HG02763 (cell line): ENCODE results near the gene BRSK1.

Source experiments
- ATAC-seq: cut with Tn5 transposase; IDR thresholded peaks from one replicate; pipeline ENCODE4 v1.9.1; 2021; ENCODE audit warnings: mild to moderate bottlenecking, moderate library complexity; ENCODE audit not compliant: unreplicated experiment

Gene BRSK1

DNA sequence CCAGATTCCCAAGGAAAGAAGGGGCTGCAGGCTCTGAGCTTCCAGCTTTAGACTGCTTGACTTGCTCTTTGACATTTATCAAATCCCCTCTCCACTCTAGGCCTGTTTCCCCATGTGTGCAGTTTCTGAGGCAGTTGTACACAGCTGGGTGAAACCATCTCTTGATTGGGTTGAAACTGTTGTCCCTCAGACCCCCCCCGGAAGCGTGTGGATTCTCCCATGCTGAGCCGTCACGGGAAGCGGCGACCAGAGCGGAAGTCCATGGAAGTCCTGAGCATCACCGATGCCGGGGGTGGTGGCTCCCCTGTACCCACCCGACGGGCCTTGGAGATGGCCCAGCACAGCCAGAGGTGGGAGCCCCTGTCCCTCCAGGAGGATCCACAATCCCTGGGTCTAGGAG, 19.7 kb downstream of the BRSK1 start:
- no peak for ATAC-seq

DNA sequence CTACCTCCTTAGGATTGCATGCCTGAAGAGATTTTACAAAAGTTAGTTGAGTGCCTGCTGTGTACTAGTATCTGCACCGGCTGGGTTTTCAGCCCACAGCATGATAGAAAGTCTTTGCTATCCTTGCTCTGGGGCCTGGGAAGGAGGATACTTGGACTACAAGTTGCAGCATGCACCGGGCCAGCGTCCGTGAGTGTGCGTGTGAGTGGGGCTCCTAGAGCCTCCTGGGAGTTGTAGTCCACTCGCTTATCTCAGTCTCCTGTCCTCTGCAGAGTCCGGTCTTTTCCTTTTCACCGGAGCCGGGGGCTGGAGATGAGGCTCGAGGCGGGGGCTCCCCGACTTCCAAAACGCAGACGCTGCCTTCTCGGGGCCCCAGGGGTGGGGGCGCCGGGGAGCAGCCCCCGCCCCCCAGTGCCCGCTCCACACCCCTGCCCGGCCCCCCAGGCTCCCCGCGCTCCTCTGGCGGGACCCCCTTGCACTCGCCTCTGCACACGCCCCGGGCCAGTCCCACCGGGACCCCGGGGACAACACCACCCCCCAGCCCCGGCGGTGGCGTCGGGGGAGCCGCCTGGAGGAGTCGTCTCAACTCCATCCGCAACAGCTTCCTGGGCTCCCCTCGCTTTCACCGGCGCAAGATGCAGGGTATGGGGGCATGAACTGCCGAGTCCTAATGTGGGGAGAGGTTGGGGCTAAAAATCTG, 20.6 kb downstream of the BRSK1 start:
- ATAC-seq: no peak

DNA sequence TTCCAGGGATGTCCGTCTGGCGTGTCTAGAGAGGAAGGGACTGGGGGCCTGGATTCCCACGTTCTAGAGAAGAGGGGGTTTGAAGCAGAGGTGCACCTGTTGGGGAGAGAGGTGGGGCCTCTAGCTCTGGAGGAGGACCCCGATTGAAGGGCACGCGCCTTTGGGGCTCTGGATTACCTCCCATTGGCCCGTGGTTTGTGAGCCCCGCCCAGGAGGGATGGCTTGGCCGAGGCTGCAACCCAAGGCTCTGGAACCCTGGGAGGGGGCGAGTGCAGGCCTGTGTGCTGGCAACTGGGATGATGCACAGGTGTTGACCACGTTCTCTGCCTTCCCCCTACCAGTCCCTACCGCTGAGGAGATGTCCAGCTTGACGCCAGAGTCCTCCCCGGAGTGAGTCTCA, 21.2 kb downstream of the BRSK1 start:
- no peak for ATAC-seq

DNA sequence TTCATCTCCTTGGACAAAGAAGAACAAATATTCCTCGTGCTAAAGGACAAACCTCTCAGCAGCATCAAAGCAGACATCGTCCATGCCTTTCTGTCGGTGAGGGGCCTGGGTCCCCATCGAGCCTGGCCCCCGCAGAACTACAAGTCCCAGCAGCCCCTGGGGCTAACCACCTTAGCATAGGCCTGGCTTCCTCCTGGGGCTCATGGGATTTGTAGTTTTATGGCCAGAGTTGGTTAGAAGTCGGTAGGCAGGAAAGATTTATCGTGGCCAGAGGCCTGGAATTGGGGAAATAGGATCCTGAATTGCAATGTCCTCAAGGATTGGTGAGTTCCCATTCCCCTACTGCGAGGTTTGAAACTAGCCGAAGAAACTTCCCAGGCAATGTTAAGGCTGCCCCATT, 21.7 kb downstream of the BRSK1 start:
- no peak for ATAC-seq

DNA sequence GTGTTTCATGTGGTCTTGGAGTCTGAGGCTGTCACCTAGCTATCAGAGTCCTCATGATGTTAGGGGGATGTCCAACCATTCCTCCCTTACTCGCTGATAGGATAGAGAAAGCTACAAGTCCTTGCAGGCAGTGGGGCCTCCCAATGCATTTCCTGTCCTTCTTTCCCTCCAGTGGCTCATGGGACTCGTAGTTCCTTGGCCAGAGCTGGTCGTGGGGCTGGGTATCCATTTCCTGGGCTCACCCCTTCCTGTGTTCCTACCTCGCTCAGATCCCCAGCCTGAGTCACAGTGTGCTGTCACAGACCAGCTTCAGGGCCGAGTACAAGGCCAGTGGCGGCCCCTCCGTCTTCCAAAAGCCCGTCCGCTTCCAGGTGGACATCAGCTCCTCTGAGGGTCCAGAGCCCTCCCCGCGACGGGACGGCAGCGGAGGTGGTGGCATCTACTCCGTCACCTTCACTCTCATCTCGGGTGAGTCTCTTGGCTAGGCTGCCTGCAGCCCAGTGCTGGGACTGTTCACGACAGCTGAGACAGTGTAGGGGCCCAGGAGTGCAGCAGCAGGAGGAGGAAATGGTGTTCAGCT, 22.3 kb downstream of the BRSK1 start:
- no peak for ATAC-seq

DNA sequence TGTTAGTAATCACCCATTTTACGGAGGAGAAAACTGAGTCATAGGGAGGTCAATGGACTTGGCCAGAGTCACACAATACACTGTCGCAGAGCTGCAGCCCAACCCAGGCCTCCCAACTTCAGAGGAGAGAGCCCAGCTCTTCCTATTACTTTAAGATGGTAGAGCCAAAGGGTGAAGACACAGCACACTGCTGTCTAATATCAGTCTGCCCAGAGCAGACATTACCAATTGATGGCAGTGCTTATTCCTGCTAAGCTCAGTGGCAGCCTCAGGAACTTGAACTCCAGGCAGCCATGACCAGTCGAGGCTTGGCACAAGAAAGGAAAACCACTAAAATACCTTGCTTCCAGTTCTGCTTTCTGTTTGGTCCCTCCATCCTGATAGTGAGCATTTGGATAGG, 22.9 kb downstream of the BRSK1 start:
- ATAC-seq: no peak

DNA sequence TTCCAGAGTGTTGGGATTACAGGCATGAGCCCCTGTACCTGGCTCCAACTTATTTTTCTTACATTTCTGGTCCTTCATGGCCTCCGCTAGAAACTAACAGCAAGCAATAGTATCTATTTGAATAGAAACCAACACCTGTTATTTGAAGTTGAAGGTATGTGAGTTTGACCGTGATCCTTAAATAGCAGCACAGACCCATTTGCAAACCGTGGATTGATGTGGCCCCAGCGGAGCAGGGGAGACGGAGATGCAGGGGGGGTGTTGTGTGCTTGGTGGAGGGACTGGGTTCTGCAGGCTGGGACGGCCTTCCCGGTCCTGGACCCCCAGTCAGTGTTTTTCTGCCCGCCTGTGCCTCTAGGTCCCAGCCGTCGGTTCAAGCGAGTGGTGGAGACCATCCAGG, 24.5 kb downstream of the BRSK1 start:
- no peak for ATAC-seq

DNA sequence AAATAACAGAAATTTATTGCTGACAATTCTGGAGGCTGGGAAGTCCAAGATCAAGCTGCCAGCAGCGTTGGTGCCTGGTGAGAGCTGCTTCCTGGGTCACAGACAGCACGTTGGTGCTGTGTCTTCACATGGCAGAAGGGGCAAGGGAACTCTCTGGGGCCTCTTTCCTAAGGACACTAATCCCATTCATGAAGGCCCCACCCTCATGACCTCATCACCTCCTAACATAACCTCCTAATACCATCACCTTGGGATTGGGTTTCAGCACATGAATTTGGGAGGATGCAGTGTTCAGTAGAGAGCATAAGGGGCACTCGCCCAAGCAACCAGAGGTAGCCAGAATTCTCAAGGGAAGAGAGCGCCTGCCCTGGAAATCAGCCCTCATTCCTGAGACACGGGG, 25.7 kb downstream of the BRSK1 start:
- no peak for ATAC-seq

DNA sequence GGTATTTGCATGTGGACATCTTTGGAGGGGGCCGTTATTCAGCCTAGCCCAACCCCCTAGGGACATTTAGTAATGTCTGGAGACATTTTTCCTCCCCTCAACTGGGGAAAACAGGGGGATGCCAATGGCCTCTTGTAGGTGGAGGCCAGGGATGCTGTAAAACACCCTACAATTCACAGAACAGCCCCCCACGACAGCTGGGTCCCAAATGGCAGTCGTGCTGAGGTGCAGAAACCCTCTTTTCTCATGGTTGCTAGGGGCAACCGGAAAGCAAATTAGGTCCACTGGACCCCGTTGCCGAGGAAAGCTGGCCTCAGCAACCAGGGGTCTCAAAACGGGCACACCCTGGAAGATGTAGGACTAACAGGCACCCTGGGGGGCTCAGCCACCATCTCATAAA, 26.7 kb downstream of the BRSK1 start:
- no peak for ATAC-seq

DNA sequence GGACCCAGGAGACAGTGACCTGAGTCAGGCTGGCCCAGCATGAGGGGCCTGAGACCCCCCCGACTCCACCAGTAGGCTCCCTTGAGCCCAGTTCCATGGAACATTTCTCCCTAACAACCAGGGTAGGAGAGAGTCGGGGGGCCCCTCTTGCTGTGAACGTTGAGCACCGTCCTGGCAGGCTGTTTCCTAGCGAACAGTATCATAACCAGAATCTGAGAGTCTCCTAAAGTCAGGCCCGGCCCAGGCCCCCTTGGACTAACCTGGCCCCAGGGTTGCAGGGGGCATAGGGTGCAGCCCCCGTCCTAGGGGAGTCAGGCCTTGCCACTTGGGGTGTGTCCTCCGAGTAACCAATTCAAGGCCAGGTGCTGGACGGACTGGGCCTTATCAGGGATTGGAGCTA, 27.6 kb downstream of the BRSK1 start:
- no peak for ATAC-seq

DNA sequence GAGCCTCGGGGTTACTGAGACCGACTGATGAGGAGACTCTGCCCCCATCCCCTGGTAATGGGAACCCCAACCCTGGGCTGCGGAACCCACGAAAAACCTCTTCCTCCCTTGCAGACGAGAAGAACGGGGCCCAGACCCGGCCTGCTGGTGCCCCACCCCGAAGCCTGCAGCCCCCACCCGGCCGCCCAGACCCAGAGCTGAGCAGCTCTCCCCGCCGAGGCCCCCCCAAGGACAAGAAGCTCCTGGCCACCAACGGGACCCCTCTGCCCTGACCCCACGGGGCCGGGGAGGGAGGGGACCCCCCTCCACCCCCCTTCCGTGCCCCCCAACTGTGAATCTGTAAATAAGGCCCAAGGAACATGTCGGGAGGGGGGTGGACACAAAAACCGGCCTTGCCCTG, 28.0 kb downstream of the BRSK1 start:
- ATAC-seq: no peak

DNA sequence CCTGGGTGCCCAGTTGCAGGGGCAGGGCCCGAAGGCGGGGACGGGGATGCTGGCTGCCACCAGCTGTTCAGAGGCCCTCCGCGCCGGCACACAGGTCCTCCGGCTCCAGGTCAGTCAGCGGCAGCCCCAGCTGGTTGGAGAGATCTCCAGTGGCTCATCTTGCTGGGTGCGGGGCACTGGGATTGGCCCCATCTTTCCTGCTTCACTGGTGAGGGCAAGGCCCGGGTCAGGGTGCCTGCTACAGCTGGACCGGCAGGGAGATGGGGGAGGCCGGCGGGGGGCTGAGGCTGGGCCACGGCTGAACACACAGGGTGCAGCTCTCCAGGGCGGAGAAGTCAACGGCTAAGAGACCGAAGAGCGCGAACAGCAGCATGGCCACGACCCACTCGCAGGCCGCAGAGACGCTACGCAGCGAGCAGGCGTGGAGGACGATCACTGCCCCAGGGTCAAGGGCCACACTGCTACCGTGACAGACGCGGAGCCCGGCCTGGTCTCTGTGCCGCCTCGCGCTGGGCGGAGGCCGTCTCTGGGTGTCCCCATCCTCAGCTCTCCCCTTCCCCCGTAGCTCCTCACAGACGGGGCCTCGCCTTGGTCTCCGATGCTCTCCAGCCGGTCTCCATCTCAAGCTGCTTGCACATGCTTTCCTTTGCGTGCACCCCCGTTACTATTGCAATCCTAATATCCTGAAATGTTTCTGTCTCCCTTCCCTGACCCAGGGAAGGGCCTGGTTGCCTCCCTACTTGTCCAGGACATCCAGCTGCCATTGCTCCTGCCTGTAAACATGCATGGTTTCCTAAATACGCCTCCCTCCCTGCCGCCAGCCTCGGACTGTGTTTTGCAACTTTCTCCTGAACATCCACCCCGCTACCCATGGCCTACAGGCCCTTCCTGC, 29.1 kb downstream of the BRSK1 start:
- no peak for ATAC-seq

DNA sequence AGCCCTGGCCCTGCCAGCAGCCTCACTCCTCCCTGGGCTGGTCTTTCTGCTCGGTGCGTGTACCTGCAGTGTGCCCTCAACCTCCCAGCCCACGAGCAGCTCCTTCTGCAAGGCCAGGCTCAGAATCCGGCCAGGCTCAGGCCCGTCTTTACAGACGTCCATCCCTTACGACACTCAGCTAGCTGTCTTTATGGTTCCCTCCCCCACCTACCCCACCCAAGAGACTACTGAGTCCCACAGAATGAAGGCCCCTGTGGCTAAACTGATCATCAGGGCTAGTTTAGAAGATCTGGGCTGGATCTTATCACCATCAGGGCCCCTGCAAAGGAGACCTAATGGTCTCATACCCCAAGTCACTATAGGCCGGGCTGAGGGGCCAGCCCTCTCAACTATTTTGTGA, 30.6 kb downstream of the BRSK1 start:
- no peak for ATAC-seq

DNA sequence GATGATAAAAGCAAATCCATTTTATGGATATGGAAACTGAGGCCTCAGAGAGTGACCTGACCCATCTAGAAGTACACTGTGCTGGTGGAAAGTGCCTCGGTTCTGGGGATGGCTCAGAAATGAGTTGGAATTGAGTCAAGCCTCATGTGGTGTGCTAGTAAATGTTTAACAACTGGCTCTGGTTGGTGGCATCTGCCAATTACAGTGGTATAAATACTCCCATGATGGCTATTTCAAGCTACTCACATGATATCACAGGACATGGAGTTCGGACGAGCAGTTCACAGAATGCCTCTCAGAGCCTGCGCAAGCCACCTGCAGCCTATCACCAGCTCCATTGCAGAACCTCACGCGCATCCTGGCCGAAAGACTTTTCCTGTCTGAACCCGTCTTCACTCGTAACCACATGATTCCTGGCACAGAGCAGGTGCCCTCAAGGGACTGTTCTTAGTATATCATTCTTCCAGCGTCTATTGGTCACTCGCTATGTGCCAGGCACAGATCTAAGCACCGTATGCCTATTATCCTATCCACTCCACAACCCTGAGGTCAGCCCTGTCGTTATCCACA, 32.2 kb downstream of the BRSK1 start:
- ATAC-seq: no peak

DNA sequence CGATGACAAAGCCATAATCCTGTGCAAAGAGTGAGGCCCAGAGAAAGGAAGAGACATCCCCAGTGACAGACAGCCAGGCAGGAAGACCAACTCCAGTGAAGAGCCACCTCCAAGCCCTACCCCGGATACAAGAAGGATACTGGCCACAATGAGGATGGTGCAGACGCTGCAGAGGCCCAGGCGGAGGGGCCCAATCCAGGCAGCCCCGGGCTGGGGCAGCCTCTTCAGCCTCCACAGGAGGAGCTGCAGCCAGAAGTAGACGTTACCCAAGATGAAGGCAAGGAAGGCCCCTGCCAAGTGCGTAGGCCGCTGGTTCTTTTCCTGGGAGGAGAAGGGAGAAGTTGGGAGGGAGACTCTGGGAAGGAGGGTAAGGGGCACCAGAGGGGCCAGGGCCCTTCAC, 32.8 kb downstream of the BRSK1 start:
- no peak for ATAC-seq

DNA sequence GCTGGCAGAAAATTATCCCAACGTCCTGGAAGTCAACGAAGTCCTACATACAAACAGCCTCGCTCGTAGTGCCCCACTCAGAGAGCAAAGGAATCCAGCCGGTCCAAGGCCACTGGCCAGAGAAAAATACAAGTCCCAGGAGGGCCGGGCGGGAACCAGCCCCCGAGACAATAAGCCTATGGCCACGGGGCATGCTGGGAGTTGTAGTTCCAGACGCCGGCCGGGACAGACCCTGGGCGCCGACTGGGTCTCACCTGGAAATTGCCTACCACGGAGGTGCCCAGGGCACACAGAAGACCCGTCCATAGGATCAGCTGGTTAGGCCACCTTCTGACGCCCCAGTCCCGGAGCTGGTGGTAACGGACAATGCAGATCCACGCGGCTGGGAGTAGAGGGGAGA, 36.0 kb downstream of the BRSK1 start:
- ATAC-seq: no peak

DNA sequence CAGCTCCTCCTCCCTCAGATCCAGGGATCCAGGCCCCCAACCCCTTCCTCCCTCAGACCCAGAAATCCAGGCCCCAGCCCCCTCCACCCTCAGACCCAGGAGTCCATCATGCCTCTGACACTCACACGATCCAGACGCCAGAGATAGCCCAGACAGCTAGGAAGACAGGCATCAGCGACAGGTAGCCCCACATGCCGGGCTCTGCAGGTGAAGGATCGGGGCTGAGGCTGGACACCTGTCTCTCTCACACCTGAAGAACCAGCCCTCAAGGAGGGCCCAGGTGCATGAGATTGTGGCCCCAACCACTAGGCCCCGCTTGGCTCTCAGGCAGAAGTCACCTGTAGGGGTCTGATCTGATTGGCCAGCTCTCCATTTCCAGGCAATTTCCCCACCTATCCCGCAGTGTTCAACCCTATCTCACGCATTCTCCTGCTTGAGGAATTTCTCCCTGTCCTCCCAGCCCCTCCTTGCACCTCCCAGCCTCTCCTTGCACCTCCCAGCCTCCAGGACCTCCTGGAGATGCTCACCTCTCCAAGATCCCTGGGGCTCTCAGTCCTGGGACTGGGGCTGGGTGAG, 37.1 kb downstream of the BRSK1 start:
- ATAC-seq: no peak

DNA sequence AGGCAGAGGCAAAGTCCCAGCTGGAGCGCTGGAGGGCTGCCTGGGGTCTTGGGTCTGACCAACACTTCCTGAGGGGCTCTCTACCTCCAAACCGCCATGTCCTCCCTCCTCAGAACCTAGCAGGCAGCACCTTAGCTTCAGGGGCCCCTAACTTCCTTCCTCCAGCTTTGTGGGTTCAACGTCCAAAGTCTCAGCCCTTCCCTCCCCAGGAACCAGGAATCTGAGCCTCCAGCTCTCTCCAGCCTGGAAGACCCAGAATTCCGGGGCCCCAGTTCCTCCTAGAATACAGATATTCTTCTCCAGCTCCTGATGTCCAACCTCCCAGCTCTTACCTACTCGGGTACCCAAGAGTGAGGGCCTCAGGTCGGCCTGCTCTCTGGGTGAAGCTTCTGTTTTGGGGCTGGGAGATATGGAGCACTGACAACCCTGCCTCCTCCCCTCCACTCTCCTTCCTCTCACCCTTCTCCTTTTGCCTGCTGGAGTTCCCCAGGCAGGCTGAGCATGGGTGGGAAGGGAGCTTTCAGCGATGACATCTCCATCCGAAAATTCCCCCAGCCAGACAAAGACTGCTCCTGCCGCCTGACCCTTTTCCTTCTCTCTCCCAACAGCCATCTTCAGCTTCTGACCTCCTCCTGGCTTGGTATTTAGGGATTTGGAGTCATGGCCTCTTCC, 37.8 kb downstream of the BRSK1 start:
- no peak for ATAC-seq

DNA sequence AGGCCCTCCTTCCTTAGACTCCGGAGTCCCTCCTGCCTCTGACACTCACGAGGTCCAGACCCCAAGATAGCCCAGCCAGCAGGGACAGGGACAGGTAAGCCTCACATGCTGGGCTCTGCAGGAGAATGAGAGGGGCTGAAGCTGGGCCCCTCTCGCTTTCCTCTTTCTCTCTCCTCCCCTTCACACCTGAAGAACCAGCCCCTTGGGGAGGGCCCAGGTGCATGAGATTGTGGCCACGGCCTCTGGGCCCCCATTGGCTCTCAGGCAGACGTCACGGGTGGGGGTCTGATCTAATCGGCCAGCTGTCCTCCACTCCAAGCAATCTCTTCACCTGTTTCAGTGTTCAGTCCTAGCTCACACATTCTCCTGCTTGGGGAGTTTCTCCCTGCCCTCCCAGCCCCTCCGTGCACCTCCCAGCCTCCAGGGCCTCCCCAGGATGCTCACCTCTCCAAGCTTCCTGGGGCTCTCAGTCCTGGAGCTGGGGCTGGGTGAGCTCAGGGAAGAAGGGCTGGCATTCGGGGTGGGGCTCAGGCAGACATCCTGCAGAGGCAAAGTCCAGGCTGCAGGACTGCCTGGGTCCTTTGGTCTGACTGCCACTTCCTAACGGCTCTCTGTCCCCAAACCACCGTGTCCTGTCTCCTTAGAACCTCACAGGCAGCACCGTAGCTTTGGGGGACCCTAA, 38.5 kb downstream of the BRSK1 start:
- ATAC-seq: no peak

DNA sequence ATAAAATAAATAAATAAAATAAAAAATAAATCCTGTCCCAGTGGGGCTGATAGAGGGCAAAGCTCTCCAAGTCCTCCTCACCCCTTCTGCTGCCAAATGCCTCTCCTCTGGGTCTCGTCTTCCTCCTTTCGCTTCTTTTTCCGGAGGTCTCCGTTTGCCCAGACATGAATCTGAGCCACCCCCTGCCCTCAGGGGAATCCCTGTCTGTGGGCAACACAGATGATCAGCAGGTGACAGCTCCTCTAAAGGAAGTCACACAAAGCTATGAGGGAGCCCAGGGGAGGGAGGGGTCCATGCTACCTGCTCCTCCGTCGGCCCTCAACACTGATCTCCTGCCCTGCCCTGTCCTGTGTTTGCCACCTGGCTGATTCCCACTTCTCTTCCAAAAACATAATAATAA, 40.9 kb downstream of the BRSK1 start:
- no peak for ATAC-seq
